MM.1S (cell line): ENCODE data around the gene CENPA.

ENCODE experiments used
- DNase-seq: peaks from one replicate; pipeline ENCODE4 v3.0.0-alpha.2; 2015
- H2AFZ ChIP-seq: fragments of 300-600 bp; sonication (generic); 2 replicates; pipeline ENCODE4 v1.6.0; 2016; ENCODE audit warnings: antibody characterized with exemption, low read length
- H3F3A ChIP-seq: fragments of 300-600 bp; sonication (generic); 2 replicates; pipeline ENCODE4 v1.6.1; 2016; ENCODE audit warnings: mild to moderate bottlenecking, antibody characterized with exemption, low read length, moderate library complexity, mixed read lengths; ENCODE audit not compliant: insufficient read depth
- H3K27ac ChIP-seq: fragments of 300-600 bp; sonication (generic); 2 replicates; pipeline ENCODE4 v1.5.1; 2016; ENCODE audit warnings: mild to moderate bottlenecking, low read length
- H3K27me3 ChIP-seq: fragments of 300-600 bp; sonication (generic); replicated peaks from 2 replicates; pipeline ENCODE4 v1.6.0; 2016; ENCODE audit warnings: low read length; ENCODE audit not compliant: insufficient read depth
- H3K36me3 ChIP-seq: fragments of 300-600 bp; sonication (generic); replicated peaks from 2 replicates; pipeline ENCODE4 v1.6.1; 2016; ENCODE audit warnings: mild to moderate bottlenecking, low read length, mixed read lengths; ENCODE audit not compliant: insufficient read depth
- H3K4me1 ChIP-seq: fragments of 300-600 bp; sonication (generic); 2 replicates; pipeline ENCODE4 v1.6.1; 2016; ENCODE audit warnings: low read length, mixed read lengths
- H3K4me2 ChIP-seq: fragments of 300-600 bp; sonication (generic); 2 replicates; pipeline ENCODE4 v1.6.0; 2016; ENCODE audit warnings: low read depth, low read length
- H3K4me3 ChIP-seq: fragments of 300-600 bp; sonication (generic); 2 replicates; pipeline ENCODE4 v1.5.1; 2016; ENCODE audit warnings: low read length, mixed read lengths
- H3K79me2 ChIP-seq: fragments of 300-600 bp; sonication (generic); 2 replicates; pipeline ENCODE4 v1.6.1; 2016; ENCODE audit warnings: mixed run types, low read length, mixed read lengths
- H3K9ac ChIP-seq: fragments of 300-600 bp; sonication (generic); 2 replicates; pipeline ENCODE4 v1.6.1; 2016; ENCODE audit warnings: low read length, mixed read lengths
- H3K9me2 ChIP-seq: fragments of 300-600 bp; sonication (generic); replicated peaks from 2 replicates; pipeline ENCODE4 v1.6.1; 2016; ENCODE audit warnings: mild to moderate bottlenecking, low read length, mixed read lengths; ENCODE audit not compliant: insufficient read depth
- H3K9me3 ChIP-seq: fragments of 300-600 bp; sonication (generic); replicated peaks from 2 replicates; pipeline ENCODE4 v1.6.1; 2016; ENCODE audit warnings: mild to moderate bottlenecking, low read length, mixed read lengths; ENCODE audit not compliant: insufficient read depth
- H4K20me1 ChIP-seq: fragments of 300-600 bp; sonication (generic); 2 replicates; pipeline ENCODE4 v1.6.1; 2016; ENCODE audit warnings: mild to moderate bottlenecking, low read length, moderate library complexity, mixed read lengths; ENCODE audit not compliant: insufficient read depth
- EZH2 ChIP-seq: fragments of 300-600 bp; sonication (generic); optimal IDR thresholded peaks from 2 replicates; pipeline ENCODE3; 2017; ENCODE audit warnings: low read depth, mild to moderate bottlenecking, antibody characterized with exemption, low read length, mixed read lengths
- EZH2phosphoT487 ChIP-seq: fragments of 300-600 bp; sonication (generic); IDR thresholded peaks from 2 replicates; pipeline ENCODE4 v1.6.1; 2018; ENCODE audit warnings: antibody characterized with exemption, low read length
- TF ChIP-seq, protein P1 (sequence below): fragments of 300-600 bp; sonication (generic); IDR thresholded peaks from 2 replicates; pipeline ENCODE4 v1.5.1; 2016; ENCODE audit warnings: antibody characterized with exemption, low read length, mixed read lengths

Gene CENPA

DNA sequence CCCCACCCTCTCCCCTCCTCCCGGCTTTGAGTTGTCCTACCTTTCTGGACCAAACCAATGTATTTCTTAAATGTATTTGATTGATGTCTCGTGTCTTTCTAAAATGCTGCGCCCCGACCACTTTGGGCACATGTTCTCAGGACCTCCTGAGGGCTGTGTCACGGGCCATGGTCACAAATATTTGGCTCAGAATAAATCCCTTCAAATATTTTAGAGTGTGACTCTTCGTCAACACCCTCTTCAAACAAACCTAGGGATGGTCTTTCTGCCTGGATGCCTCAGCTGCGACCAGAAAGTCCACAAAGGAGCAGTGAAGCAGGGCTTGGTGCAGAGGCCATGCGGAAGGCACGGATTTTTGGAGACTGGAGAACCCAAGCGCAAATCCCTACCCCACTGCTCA is 22.8 kb upstream of the CENPA start:
- H3K9me2 ChIP-seq: no peaks in the 10 kb centered on the region
- H3K9me3 ChIP-seq: no peaks in the 10 kb centered on the region
- 0 out of 2 replicates have a peak, but pooled peaks cover 3% of the 10 kb centered on the region for H3K4me1 ChIP-seq
- H3K9ac ChIP-seq: no peak overlapping the region
- H3F3A ChIP-seq: no peaks in the 10 kb centered on the region
- H4K20me1 ChIP-seq: no peaks in the 10 kb centered on the region
- no peak overlapping the region for H2AFZ ChIP-seq
- peaks cover 33% of the 10 kb centered on the region for H3K79me2 ChIP-seq
- no peak overlapping the region for H3K4me2 ChIP-seq
- no peak overlapping the region for H3K4me3 ChIP-seq
- no peak overlapping the region for H3K27ac ChIP-seq
- TF ChIP-seq, protein P1, sequence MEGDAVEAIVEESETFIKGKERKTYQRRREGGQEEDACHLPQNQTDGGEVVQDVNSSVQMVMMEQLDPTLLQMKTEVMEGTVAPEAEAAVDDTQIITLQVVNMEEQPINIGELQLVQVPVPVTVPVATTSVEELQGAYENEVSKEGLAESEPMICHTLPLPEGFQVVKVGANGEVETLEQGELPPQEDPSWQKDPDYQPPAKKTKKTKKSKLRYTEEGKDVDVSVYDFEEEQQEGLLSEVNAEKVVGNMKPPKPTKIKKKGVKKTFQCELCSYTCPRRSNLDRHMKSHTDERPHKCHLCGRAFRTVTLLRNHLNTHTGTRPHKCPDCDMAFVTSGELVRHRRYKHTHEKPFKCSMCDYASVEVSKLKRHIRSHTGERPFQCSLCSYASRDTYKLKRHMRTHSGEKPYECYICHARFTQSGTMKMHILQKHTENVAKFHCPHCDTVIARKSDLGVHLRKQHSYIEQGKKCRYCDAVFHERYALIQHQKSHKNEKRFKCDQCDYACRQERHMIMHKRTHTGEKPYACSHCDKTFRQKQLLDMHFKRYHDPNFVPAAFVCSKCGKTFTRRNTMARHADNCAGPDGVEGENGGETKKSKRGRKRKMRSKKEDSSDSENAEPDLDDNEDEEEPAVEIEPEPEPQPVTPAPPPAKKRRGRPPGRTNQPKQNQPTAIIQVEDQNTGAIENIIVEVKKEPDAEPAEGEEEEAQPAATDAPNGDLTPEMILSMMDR: no peak
- no peak for TF ChIP-seq EZH2phosphoT487
- TF ChIP-seq EZH2: no peak
- no peaks in the 10 kb centered on the region for H3K36me3 ChIP-seq
- H3K27me3 ChIP-seq: no peaks in the 10 kb centered on the region
- DNase-seq: no peak

DNA sequence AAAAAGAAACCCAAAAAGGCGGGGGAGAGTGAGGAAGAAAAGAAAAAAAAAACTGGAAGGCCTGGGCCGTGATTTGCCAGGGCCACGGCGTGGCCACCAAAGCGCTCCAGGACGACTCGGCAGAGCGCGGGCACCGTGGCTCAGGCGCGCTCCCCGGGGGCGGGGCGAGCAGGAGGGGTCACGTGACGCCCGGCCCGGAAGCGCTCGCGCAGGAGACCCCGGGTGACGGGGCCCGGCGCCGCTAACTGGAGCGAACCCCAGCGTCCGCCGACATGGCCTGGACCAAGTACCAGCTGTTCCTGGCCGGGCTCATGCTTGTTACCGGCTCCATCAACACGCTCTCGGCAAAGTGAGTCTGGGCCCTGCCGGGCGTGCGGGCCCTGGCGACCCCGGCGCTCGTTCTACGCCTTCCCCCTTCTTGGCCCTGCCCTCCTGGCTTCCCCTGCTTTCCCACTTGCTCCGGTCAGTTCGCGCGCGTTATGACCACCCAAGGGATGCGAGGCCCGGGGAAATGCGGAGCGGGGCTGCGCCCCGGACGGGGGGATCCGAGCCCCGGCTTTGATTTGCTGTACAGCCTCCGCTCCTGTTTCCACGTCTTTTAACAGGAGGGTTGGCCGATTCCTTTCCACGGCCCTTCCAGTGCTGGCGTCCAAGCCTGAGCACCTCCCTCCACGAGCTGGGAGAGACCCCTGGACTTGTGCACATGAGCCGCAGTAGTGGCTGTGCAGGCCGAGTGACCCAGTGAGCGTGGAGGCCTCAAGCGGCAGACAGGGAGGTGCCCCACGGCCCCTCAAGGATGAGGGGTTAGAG is 21.6 kb upstream of the CENPA start, which contains the start of gene SLC35F6:
Gene SLC35F6 (plus strand): TSS at position 207 of the 810 bp plus-strand sequence. CDS start 66 bp downstream, at position 273.
- Histone ChIP-seq H3K36me3 (no peaks in the 10 kb centered on the region), H3F3A (no peaks in the 10 kb centered on the region), H3K79me2 (peaks cover 39% of the 10 kb centered on the region), H3K27me3 (no peaks in the 10 kb centered on the region), H3K27ac (no peak within 1 kb of the TSS), H2AFZ (peak within 1 kb of the TSS; percentile 93), H3K4me3 (peak within 1 kb of the TSS; percentile 93), H3K4me1 (0 out of 2 replicates have a peak, but pooled peaks cover 3% of the 10 kb centered on the region), H4K20me1 (no peaks in the 10 kb centered on the region), H3K9ac (peak within 1 kb of the TSS; percentile 80), H3K9me2 (no peaks in the 10 kb centered on the region), H3K9me3 (no peaks in the 10 kb centered on the region), H3K4me2 (peak within 1 kb of the TSS; percentile 77)
- no peak for TF ChIP-seq EZH2phosphoT487
- TF ChIP-seq, protein P1: no peak
- no peak for TF ChIP-seq EZH2
- peak; percentile 84 for DNase-seq

DNA sequence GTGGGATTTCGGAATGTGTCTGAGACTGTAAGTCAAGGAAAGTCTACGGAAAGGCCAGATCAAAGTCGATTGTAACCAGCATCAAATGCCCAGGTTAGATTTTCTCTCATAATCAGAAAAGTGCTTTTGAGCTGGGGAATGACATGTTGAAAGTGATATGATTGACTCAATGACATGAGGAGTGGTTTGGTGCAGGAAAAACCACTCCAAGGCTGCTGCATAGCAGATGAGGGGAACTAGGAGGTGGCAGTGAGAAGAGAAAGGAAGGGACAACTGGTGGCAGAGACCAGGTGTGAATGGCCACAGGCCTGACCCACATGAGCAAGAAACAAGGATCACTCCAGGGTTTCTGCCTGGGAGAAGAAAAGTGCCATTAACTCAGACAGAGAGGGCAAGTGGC is 20.9 kb upstream of the CENPA start:
- Histone ChIP-seq H2AFZ (peak overlapping the region; percentile 93; the same call in 1 of the 2 replicates), H3K4me2 (peak overlapping the region; percentile 77), H3K9me3 (no peaks in the 10 kb centered on the region), H3K27me3 (no peaks in the 10 kb centered on the region), H4K20me1 (no peaks in the 10 kb centered on the region), H3K9ac (peak overlapping the region; percentile 80), H3K79me2 (peaks cover 42% of the 10 kb centered on the region), H3K4me3 (peak overlapping the region; percentile 93), H3K4me1 (0 out of 2 replicates have a peak, but pooled peaks cover 3% of the 10 kb centered on the region), H3K9me2 (no peaks in the 10 kb centered on the region), H3K36me3 (no peaks in the 10 kb centered on the region), H3F3A (no peaks in the 10 kb centered on the region), H3K27ac (no peak overlapping the region)
- TF ChIP-seq, protein P1: no peak
- TF ChIP-seq EZH2phosphoT487: no peak
- TF ChIP-seq EZH2: no peak
- no peak for DNase-seq
